HepG2 (cell line): ENCODE data around the gene TMEM59. TPM values are rescaled to one million over a fixed set of nuclear protein-coding genes. Genes with fewer than 3 reads are reported as not detected.

Source experiments
- ARNTL ChIP-seq: sonication (generic); formaldehyde crosslinking; IDR thresholded peaks from 2 replicates; pipeline ENCODE4 v1.4.0; 2020; ENCODE audit warnings: mild to moderate bottlenecking, missing genetic modification reagents
- BHLHE40 ChIP-seq: IDR thresholded peaks from 2 replicates; pipeline ENCODE4 v1.6.1; 2011; ENCODE audit warnings: low read length, improper control_type of control experiment
- CTCF ChIP-seq: sonication (generic); formaldehyde crosslinking; IDR thresholded peaks from 2 replicates; pipeline ENCODE4 v1.5.0; 2020; ENCODE audit warnings: mild to moderate bottlenecking, missing genetic modification reagents, moderate library complexity
- ELF3 ChIP-seq: IDR thresholded peaks from 2 replicates; pipeline ENCODE4 v1.6.1; 2016; ENCODE audit warnings: missing genetic modification reagents, missing compliant biosample characterization
- ETV5 ChIP-seq: IDR thresholded peaks from 2 replicates; pipeline ENCODE4 v1.6.1; 2018; ENCODE audit warnings: missing biosample characterization, missing genetic modification reagents, inconsistent platforms, borderline replicate concordance
- HMGA1 ChIP-seq: sonication (generic); formaldehyde crosslinking; conservative IDR thresholded peaks from 2 replicates; pipeline ENCODE4 v1.4.0; 2020; ENCODE audit warnings: missing genetic modification reagents
- HNF4A ChIP-seq: sonication (generic); formaldehyde crosslinking; IDR thresholded peaks from 2 replicates; pipeline ENCODE4 v1.4.0; 2020; ENCODE audit warnings: missing genetic modification reagents
- HOXA7 ChIP-seq: sonication (generic); formaldehyde crosslinking; IDR thresholded peaks from 2 replicates; pipeline ENCODE4 v1.8.1; 2022; ENCODE audit warnings: mild to moderate bottlenecking, missing genetic modification reagents, moderate library complexity
- KAT2B ChIP-seq: fragments of 150-350 bp; IDR thresholded peaks from 2 replicates; pipeline ENCODE4 v1.6.1; 2014; ENCODE audit warnings: low read depth, low read length, borderline replicate concordance
- PITX1 ChIP-seq: sonication (generic); formaldehyde crosslinking; IDR thresholded peaks from 2 replicates; pipeline ENCODE4 v1.5.1; 2020; ENCODE audit warnings: mild to moderate bottlenecking, missing genetic modification reagents
- POLR2AphosphoS5 ChIP-seq: IDR thresholded peaks from 2 replicates; pipeline ENCODE4 v1.6.1; 2012; ENCODE audit warnings: low read depth, low read length
- SATB2 ChIP-seq: sonication (generic); formaldehyde crosslinking; IDR thresholded peaks from 2 replicates; pipeline ENCODE4 v1.5.0; 2020; ENCODE audit warnings: missing genetic modification reagents
- SMAD1 ChIP-seq: sonication (generic); formaldehyde crosslinking; IDR thresholded peaks from 2 replicates; pipeline ENCODE4 v1.4.0; 2020; ENCODE audit warnings: missing genetic modification reagents, low read depth, mild to moderate bottlenecking, borderline replicate concordance
- USF2 ChIP-seq, 2 experiments: sonication (generic) in 1 of 2; formaldehyde crosslinking in 1 of 2; IDR thresholded peaks; 2 replicates each; pipeline versions ENCODE4 v1.5.1 to v1.6.1; 2011 to 2020; ENCODE audit warnings: borderline replicate concordance in 1 of 2, low read depth in 1 of 2, low read length in 1 of 2, mild to moderate bottlenecking in 1 of 2, missing genetic modification reagents in 1 of 2, moderate library complexity in 1 of 2
- YEATS2 ChIP-seq: sonication (generic); formaldehyde crosslinking; IDR thresholded peaks from 2 replicates; pipeline ENCODE4 v1.4.0; 2020; ENCODE audit warnings: missing genetic modification reagents, borderline replicate concordance
- ZBTB49 ChIP-seq: sonication (generic); formaldehyde crosslinking; IDR thresholded peaks from 2 replicates; pipeline ENCODE4 v1.4.0; 2020; ENCODE audit warnings: missing genetic modification reagents, borderline replicate concordance
- ZNF124 ChIP-seq: sonication (generic); formaldehyde crosslinking; IDR thresholded peaks from 2 replicates; pipeline ENCODE4 v1.4.0; 2020; ENCODE audit warnings: missing genetic modification reagents
- ZNF20 ChIP-seq: sonication (generic); formaldehyde crosslinking; IDR thresholded peaks from 2 replicates; pipeline ENCODE4 v1.4.0; 2020; ENCODE audit warnings: mild to moderate bottlenecking, moderate library complexity, missing genetic modification reagents
- ZNF264 ChIP-seq: sonication (generic); formaldehyde crosslinking; IDR thresholded peaks from 2 replicates; pipeline ENCODE4 v1.4.0; 2020; ENCODE audit warnings: missing genetic modification reagents
- ZNF503 ChIP-seq: sonication (generic); formaldehyde crosslinking; IDR thresholded peaks from 2 replicates; pipeline ENCODE4 v1.4.0; 2020; ENCODE audit warnings: missing genetic modification reagents
- ZNF660 ChIP-seq: sonication (generic); formaldehyde crosslinking; IDR thresholded peaks from 2 replicates; pipeline ENCODE4 v1.5.1; 2020; ENCODE audit warnings: mild to moderate bottlenecking, low read depth, missing genetic modification reagents, borderline replicate concordance
- polyA plus RNA-seq, 8 experiments: library from polyadenylated mRNA; depleted of rRNA in 3 of 8; stranded (reverse) in 7 of 8; unstranded in 1 of 8; fragments of >200 nt; fragmentation: Illumina TruSeq in 4 of 8; extraction: Trizol in 4 of 8; gene quantifications; 2 replicates each; pipeline versions ENCODE4 v1.2.1 to v1.2.3, GENCODE V29; 2011 to 2016; ENCODE audit warnings: low read depth in 4 of 8, missing spikeins in 1 of 8, mixed read lengths in 1 of 8; ENCODE audit not compliant: insufficient read depth in 1 of 8
- total RNA-seq, 5 experiments: library from RNA; depleted of rRNA; stranded (reverse); fragments of >200 nt; fragmentation: Illumina TruSeq; extraction: Trizol; gene quantifications; 2 replicates each; pipeline ENCODE4 v1.2.3, GENCODE V29; 2016; ENCODE audit warnings: low read depth in 1 of 5

Gene TMEM59
- total and polyA plus RNA-seq, 2 of the 13 experiments (the other 11 are each of a cell fraction or from before 2014, with no cell fraction given): 147 to 363 TPM

GRCh38 chr1:54016343-54017282 is 36.4 kb downstream of the TMEM59 start (continued):
- TF ChIP-seq BHLHE40: no peak
- peak; percentile 75 for TF ChIP-seq HNF4A (CRISPR knock-in tag)
- TF ChIP-seq SATB2 (CRISPR knock-in tag): no peak
- TF ChIP-seq ZNF20 (CRISPR knock-in tag): no peak
- TF ChIP-seq ELF3: peak; percentile 78
- no peak for TF ChIP-seq ZNF660 (CRISPR knock-in tag)
- TF ChIP-seq PITX1: peak; percentile 71
- TF ChIP-seq HMGA1: no peak
- TF ChIP-seq ETV5 (CRISPR knock-in tag): 0 out of 2 replicates have a peak, but pooled peaks have one; percentile 41
- TF ChIP-seq KAT2B: no peak
- no peak for TF ChIP-seq ZNF264 (CRISPR knock-in tag)
- peak; percentile 60; the same call in 1 of the 2 replicates for TF ChIP-seq ARNTL
- no peak for TF ChIP-seq USF2 (IDR thresholded peaks at IDR 0.05; ENCODE audit: low read depth, low read length)
- no peak for TF ChIP-seq USF2 (CRISPR knock-in tag; IDR thresholded peaks at IDR 0.05; ENCODE audit: borderline replicate concordance)
- TF ChIP-seq POLR2AphosphoS5: no peak
- 0 out of 2 replicates have a peak, but pooled peaks have one; percentile 15 for TF ChIP-seq CTCF (CRISPR knock-in tag)
- TF ChIP-seq ZNF124 (CRISPR knock-in tag): 0 out of 2 replicates have a peak, but pooled peaks have one; percentile 38
- no peak for TF ChIP-seq ZNF503 (CRISPR knock-in tag)
- TF ChIP-seq SMAD1 (CRISPR knock-in tag): no peak
- TF ChIP-seq HOXA7 (CRISPR knock-in tag): no peak
- no peak for TF ChIP-seq ZBTB49 (CRISPR knock-in tag)
- peak; percentile 42; the same call in 1 of the 2 replicates for TF ChIP-seq YEATS2 (CRISPR knock-in tag)
